GM23248 (cell line): ENCODE data around the gene CADPS. TPM values are rescaled to one million over a fixed set of nuclear protein-coding genes. Genes with fewer than 3 reads are reported as not detected.

Source experiments
- DNase-seq: peaks from one replicate; pipeline ENCODE4 v3.0.0-alpha.2; 2015
- H2AFZ ChIP-seq: fragments of 200-600 bp; sonication (generic); 2 replicates; pipeline ENCODE4 v1.6.1; 2016; ENCODE audit warnings: antibody characterized with exemption
- H3F3A ChIP-seq: fragments of 200-600 bp; sonication (generic); 2 replicates; pipeline ENCODE4 v1.6.1; 2016; ENCODE audit warnings: mild to moderate bottlenecking, antibody characterized with exemption, mixed run types; ENCODE audit not compliant: insufficient read depth
- H3K27ac ChIP-seq: fragments of 200-600 bp; sonication (generic); 2 replicates; pipeline ENCODE4 v1.5.1; 2016; ENCODE audit warnings: mild to moderate bottlenecking
- H3K27me3 ChIP-seq: fragments of 200-600 bp; sonication (generic); replicated peaks from 2 replicates; pipeline ENCODE4 v1.6.1; 2016; ENCODE audit warnings: mild to moderate bottlenecking; ENCODE audit not compliant: insufficient read depth
- H3K36me3 ChIP-seq: fragments of 200-600 bp; sonication (generic); 2 replicates; pipeline ENCODE4 v1.6.1; 2016; ENCODE audit warnings: low read depth, mild to moderate bottlenecking
- H3K4me1 ChIP-seq: fragments of 200-600 bp; sonication (generic); 2 replicates; pipeline ENCODE4 v1.6.1; 2016; ENCODE audit warnings: mild to moderate bottlenecking; ENCODE audit not compliant: insufficient read depth
- H3K4me2 ChIP-seq: fragments of 200-600 bp; sonication (generic); one replicate; pipeline ENCODE4 v1.6.1; 2016; ENCODE audit warnings: mild to moderate bottlenecking; ENCODE audit not compliant: unreplicated experiment
- H3K4me3 ChIP-seq: fragments of 200-600 bp; sonication (generic); 2 replicates; pipeline ENCODE4 v1.5.1; 2016; ENCODE audit warnings: mild to moderate bottlenecking
- H3K79me2 ChIP-seq: fragments of 200-600 bp; sonication (generic); 2 replicates; pipeline ENCODE4 v1.6.1; 2016; ENCODE audit warnings: mild to moderate bottlenecking; ENCODE audit not compliant: insufficient read depth
- H3K9ac ChIP-seq: fragments of 200-600 bp; sonication (generic); 2 replicates; pipeline ENCODE4 v1.6.1; 2016; ENCODE audit warnings: mild to moderate bottlenecking
- H3K9me2 ChIP-seq: fragments of 200-600 bp; sonication (generic); 2 replicates; pipeline ENCODE4 v1.6.1; 2016; ENCODE audit warnings: mixed run types, mild to moderate bottlenecking, moderate library complexity; ENCODE audit not compliant: insufficient read depth
- H3K9me3 ChIP-seq: fragments of 200-600 bp; sonication (generic); one replicate; pipeline ENCODE4 v1.6.1; 2017; ENCODE audit warnings: low read depth
- H4K20me1 ChIP-seq: fragments of 200-600 bp; sonication (generic); 2 replicates; pipeline ENCODE4 v1.6.0; 2016; ENCODE audit not compliant: insufficient read depth
- EZH2 ChIP-seq: fragments of 200-600 bp; sonication (generic); IDR thresholded peaks from 2 replicates; pipeline ENCODE4 v1.6.1; 2018; ENCODE audit warnings: antibody characterized with exemption, mild to moderate bottlenecking; ENCODE audit not compliant: insufficient read depth, poor library complexity, severe bottlenecking
- EZH2phosphoT487 ChIP-seq: fragments of 200-600 bp; sonication (generic); IDR thresholded peaks from 2 replicates; pipeline ENCODE4 v1.6.1; 2018; ENCODE audit warnings: antibody characterized with exemption, moderate library complexity, mild to moderate bottlenecking, low read depth; ENCODE audit not compliant: insufficient read depth
- WGBS, 2 experiments: methylation state at CpG; one replicate each; pipeline ENCODE4 v1.1.6; 2015 to 2017; ENCODE audit warnings: low lambda C conversion rate in 2 of 2, low coverage in 1 of 2; ENCODE audit errors: missing lambda C conversion rate in 2 of 2; 5-methylcytosine and 5-hydroxymethylcytosine counted together
- in situ Hi-C: fragments of 300-500 bp; cut with MboI; formaldehyde crosslinking; loops from 2 replicates; pipeline ENCODE4 v1.15.0; 2020
- polyA plus RNA-seq: library from polyadenylated mRNA; unstranded; fragments of >200 nt; fragmentation: Nextera tagmentation; extraction: Ambion mirVana; gene quantifications from 2 replicates; pipeline ENCODE4 v1.2.1, GENCODE V29; 2016
- total RNA-seq: library from RNA; depleted of rRNA; stranded (reverse); fragments of >200 nt; shearing (Covaris generic); gene quantifications from 2 replicates; pipeline ENCODE4 v1.2.3, GENCODE V29; 2014

CADPS gene
- total and polyA plus RNA-seq, 2 experiments from 2014 or later: 3.0 to 4.1 TPM

GRCh38 chr3:62405566-62405965, 469.6 kb downstream of the CADPS start:
- DNase-seq: no peak
- Histone ChIP-seq H4K20me1 (no peaks in the 10 kb centered on the region), H3K79me2 (no peaks in the 10 kb centered on the region), H3K4me1 (no peaks in the 10 kb centered on the region), H3K27ac (no peak overlapping the region), H2AFZ (no peak overlapping the region), H3K36me3 (no peaks in the 10 kb centered on the region), H3F3A (no peaks in the 10 kb centered on the region), H3K9me3 (no peaks in the 10 kb centered on the region), H3K9me2 (no peaks in the 10 kb centered on the region), H3K4me3 (no peak overlapping the region), H3K4me2 (no peak overlapping the region), H3K27me3 (no peaks in the 10 kb centered on the region), H3K9ac (no peak overlapping the region)
- WGBS, 2 experiments: 85 to 93% methylated on average over 6 of the region's 6 CpGs
- in situ Hi-C loops: no loop called here
- TF ChIP-seq EZH2 (no peak), EZH2phosphoT487 (no peak)

GRCh38 chr3:62405135-62405534, 470.1 kb downstream of the CADPS start:
- Histone ChIP-seq H3K4me3 (no peak overlapping the region), H3K79me2 (no peaks in the 10 kb centered on the region), H2AFZ (no peak overlapping the region), H3K36me3 (no peaks in the 10 kb centered on the region), H3K4me1 (no peaks in the 10 kb centered on the region), H3K9ac (no peak overlapping the region), H3K27ac (no peak overlapping the region), H3K4me2 (no peak overlapping the region), H3K9me2 (no peaks in the 10 kb centered on the region), H3F3A (no peaks in the 10 kb centered on the region), H3K27me3 (no peaks in the 10 kb centered on the region), H3K9me3 (no peaks in the 10 kb centered on the region), H4K20me1 (no peaks in the 10 kb centered on the region)
- WGBS, 2 experiments: 84 to 85% methylated on average over 6 of the region's 6 CpGs
- in situ Hi-C loops: no loop called here
- DNase-seq: no peak
- no peak for TF ChIP-seq EZH2phosphoT487

GRCh38 chr3:62404321-62404720, 470.9 kb downstream of the CADPS start:
- Histone ChIP-seq H3K9me2 (no peaks in the 10 kb centered on the region), H2AFZ (no peak overlapping the region), H3K36me3 (no peaks in the 10 kb centered on the region), H3K79me2 (no peaks in the 10 kb centered on the region), H4K20me1 (no peaks in the 10 kb centered on the region), H3K4me2 (no peak overlapping the region), H3K9ac (no peak overlapping the region), H3F3A (no peaks in the 10 kb centered on the region), H3K9me3 (no peaks in the 10 kb centered on the region), H3K27me3 (no peaks in the 10 kb centered on the region), H3K27ac (no peak overlapping the region), H3K4me1 (no peaks in the 10 kb centered on the region), H3K4me3 (no peak overlapping the region)
- in situ Hi-C loops: no loop called here
- no peak for DNase-seq
- TF ChIP-seq EZH2phosphoT487 (no peak), EZH2 (no peak)
- 74 to 78% methylated on average over 8 of the region's 8 CpGs for WGBS, 2 experiments

- Histone ChIP-seq H3F3A (no peaks in the 10 kb centered on the region), H3K27me3 (no peaks in the 10 kb centered on the region), H3K36me3 (no peaks in the 10 kb centered on the region), H3K4me1 (no peaks in the 10 kb centered on the region), H3K79me2 (no peaks in the 10 kb centered on the region), H4K20me1 (no peaks in the 10 kb centered on the region), H3K9me2 (no peaks in the 10 kb centered on the region), H3K9me3 (no peaks in the 10 kb centered on the region), H3K4me2 (no peak overlapping the region), H3K27ac (no peak overlapping the region), H3K4me3 (no peak overlapping the region), H3K9ac (no peak overlapping the region), H2AFZ (no peak overlapping the region)
- no peak for DNase-seq
- 80 to 86% methylated on average over 3 of the region's 3 CpGs for WGBS, 2 experiments
- no peak for TF ChIP-seq EZH2
- in situ Hi-C loops: no loop called here
These were observed 471.5 kb downstream of the CADPS start for GRCh38 chr3:62403765-62404164.

GRCh38 chr3:62392626-62393292, 482.5 kb downstream of the CADPS start:
- Histone ChIP-seq H3K4me2 (no peak overlapping the region), H3K4me1 (no peaks in the 10 kb centered on the region), H3K9ac (no peak overlapping the region), H3K27ac (no peak overlapping the region), H3K9me3 (no peaks in the 10 kb centered on the region), H3F3A (no peaks in the 10 kb centered on the region), H3K79me2 (no peaks in the 10 kb centered on the region), H3K27me3 (no peaks in the 10 kb centered on the region), H4K20me1 (no peaks in the 10 kb centered on the region), H2AFZ (no peak overlapping the region), H3K4me3 (no peak overlapping the region), H3K9me2 (no peaks in the 10 kb centered on the region), H3K36me3 (no peaks in the 10 kb centered on the region)
- in situ Hi-C loops: no loop called here
- DNase-seq: no peak
- TF ChIP-seq EZH2 (no peak), EZH2phosphoT487 (no peak)
- 27 to 30% methylated on average over 5 of the region's 5 CpGs for WGBS, 2 experiments
